GM19468 (cell line): Measurements from ENCODE around the gene IKZF5.
A peak's percentile ranks its signal among the peaks of the same experiment; 100 is the strongest.

Experiments
- ATAC-seq: cut with Tn5 transposase; IDR thresholded peaks from one replicate; pipeline ENCODE4 v1.9.1; 2021; ENCODE audit warnings: mild to moderate bottlenecking, moderate library complexity, moderate number of reproducible peaks; ENCODE audit not compliant: unreplicated experiment; ENCODE audit errors: extremely low read depth

The IKZF5 gene

GRCh38 chr10:122986335-122986734, 22.3 kb downstream of the IKZF5 start:
- ATAC-seq = no peak

GRCh38 chr10:122984708-122985107, 23.9 kb downstream of the IKZF5 start:
- no peak for ATAC-seq

GRCh38 chr10:122983898-122984297, 24.7 kb downstream of the IKZF5 start:
- ATAC-seq = no peak

- no peak for ATAC-seq
Measured at GRCh38 chr10:122981066-122981464, 27.5 kb downstream of the IKZF5 start.

GRCh38 chr10:122980209-122981065, 28.2 kb downstream of the IKZF5 start, which contains the start of gene PSTK:
TSS of gene PSTK (plus strand) at chr10:122980401. CDS start at chr10:122980480, 79 bp downstream.
- ATAC-seq = peak; percentile 92

- ATAC-seq = no peak
Measured at GRCh38 chr10:122974543-122975064, 34.0 kb downstream of the IKZF5 start.

- no peak for ATAC-seq
Measured at GRCh38 chr10:122974023-122974422, 34.6 kb downstream of the IKZF5 start.

- no peak for ATAC-seq
Measured at GRCh38 chr10:122968698-122969097, 39.9 kb downstream of the IKZF5 start.

GRCh38 chr10:122966879-122967278, 41.7 kb downstream of the IKZF5 start:
- no peak for ATAC-seq

- ATAC-seq = no peak
Measured at GRCh38 chr10:122962405-122962804, 46.2 kb downstream of the IKZF5 start.

GRCh38 chr10:122957474-122957873, 51.1 kb downstream of the IKZF5 start:
- ATAC-seq = no peak

- no peak for ATAC-seq
Measured at GRCh38 chr10:122955892-122956291, 52.7 kb downstream of the IKZF5 start.

- ATAC-seq = no peak
Measured at GRCh38 chr10:122954731-122955050, 53.9 kb downstream of the IKZF5 start.

GRCh38 chr10:122953902-122954730, 54.5 kb downstream of the IKZF5 start, which contains the start of gene C10orf88:
TSS of gene C10orf88 (minus strand) at chr10:122954227. CDS start at chr10:122954178, 49 bp downstream.
- peak; percentile 86 for ATAC-seq

GRCh38 chr10:122949296-122949695, 59.3 kb downstream of the IKZF5 start:
- no peak for ATAC-seq
